ENCODE data around the gene SWT1.

SWT1 gene

GRCh38 chr1:185257950-185258208 lies 100.9 kb downstream of the SWT1 start:
- ATAC-seq, result peak; percentile 95
- TF ChIP-seq SNAI2 (CRISPR knock-in tag; IDR thresholded peaks at IDR 0.05) (no peak), PPARA (CRISPR knock-in tag; IDR thresholded peaks at IDR 0.05; ENCODE audit: borderline replicate concordance) (no peak), ZNF70 (CRISPR knock-in tag; IDR thresholded peaks at IDR 0.05) (no peak)
- TF ChIP-seq, protein P1, sequence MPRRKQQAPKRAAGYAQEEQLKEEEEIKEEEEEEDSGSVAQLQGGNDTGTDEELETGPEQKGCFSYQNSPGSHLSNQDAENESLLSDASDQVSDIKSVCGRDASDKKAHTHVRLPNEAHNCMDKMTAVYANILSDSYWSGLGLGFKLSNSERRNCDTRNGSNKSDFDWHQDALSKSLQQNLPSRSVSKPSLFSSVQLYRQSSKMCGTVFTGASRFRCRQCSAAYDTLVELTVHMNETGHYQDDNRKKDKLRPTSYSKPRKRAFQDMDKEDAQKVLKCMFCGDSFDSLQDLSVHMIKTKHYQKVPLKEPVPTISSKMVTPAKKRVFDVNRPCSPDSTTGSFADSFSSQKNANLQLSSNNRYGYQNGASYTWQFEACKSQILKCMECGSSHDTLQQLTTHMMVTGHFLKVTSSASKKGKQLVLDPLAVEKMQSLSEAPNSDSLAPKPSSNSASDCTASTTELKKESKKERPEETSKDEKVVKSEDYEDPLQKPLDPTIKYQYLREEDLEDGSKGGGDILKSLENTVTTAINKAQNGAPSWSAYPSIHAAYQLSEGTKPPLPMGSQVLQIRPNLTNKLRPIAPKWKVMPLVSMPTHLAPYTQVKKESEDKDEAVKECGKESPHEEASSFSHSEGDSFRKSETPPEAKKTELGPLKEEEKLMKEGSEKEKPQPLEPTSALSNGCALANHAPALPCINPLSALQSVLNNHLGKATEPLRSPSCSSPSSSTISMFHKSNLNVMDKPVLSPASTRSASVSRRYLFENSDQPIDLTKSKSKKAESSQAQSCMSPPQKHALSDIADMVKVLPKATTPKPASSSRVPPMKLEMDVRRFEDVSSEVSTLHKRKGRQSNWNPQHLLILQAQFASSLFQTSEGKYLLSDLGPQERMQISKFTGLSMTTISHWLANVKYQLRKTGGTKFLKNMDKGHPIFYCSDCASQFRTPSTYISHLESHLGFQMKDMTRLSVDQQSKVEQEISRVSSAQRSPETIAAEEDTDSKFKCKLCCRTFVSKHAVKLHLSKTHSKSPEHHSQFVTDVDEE (CRISPR knock-in tag; IDR thresholded peaks at IDR 0.05), result no peak

DNA sequence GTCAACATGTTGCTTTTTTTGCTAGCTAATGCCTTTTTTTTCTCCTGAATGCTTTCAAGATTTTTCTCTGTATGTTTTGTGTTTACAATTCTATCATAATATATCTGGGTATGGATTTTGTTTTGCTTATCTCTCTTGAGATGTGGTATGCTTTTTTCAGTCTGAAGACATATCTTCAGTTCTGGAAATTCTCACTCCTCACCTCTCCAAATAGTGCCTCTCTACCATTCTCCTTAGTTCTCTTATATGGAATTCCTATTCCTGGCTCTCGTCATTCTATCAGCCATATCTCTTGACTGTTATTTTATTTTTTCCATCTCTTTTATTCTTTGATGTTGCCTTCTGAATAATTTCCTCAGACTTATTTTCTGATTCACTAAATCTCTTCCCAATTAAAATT lies 101.7 kb downstream of the SWT1 start:
- ATAC-seq, result no peak
- TF ChIP-seq POU6F1 (CRISPR knock-in tag; IDR thresholded peaks at IDR 0.05; ENCODE audit: borderline replicate concordance, low read depth), result no peak
- TF ChIP-seq ZFP30 (CRISPR knock-in tag; IDR thresholded peaks at IDR 0.05), result no peak

GRCh38 chr1:185260611-185261010 lies 103.6 kb downstream of the SWT1 start:
- TF ChIP-seq RARB (CRISPR knock-in tag; IDR thresholded peaks at IDR 0.05) (no peak), TOX (CRISPR knock-in tag; IDR thresholded peaks at IDR 0.05; ENCODE audit: borderline replicate concordance) (no peak), TCF4 (CRISPR knock-in tag; IDR thresholded peaks at IDR 0.05; ENCODE audit: borderline replicate concordance) (no peak), ZFP3 (CRISPR knock-in tag; IDR thresholded peaks at IDR 0.05) (no peak), ZNF70 (CRISPR knock-in tag; IDR thresholded peaks at IDR 0.05) (no peak), ISL1 (CRISPR knock-in tag; IDR thresholded peaks at IDR 0.05) (no peak), ARNTL (CRISPR knock-in tag; IDR thresholded peaks at IDR 0.05; ENCODE audit: borderline replicate concordance, low read depth) (no peak), OSR1 (CRISPR knock-in tag; IDR thresholded peaks at IDR 0.05) (no peak), SNAI2 (CRISPR knock-in tag; IDR thresholded peaks at IDR 0.05) (no peak), BACH2 (CRISPR knock-in tag; IDR thresholded peaks at IDR 0.05; ENCODE audit: borderline replicate concordance) (no peak), POU6F1 (CRISPR knock-in tag; IDR thresholded peaks at IDR 0.05; ENCODE audit: borderline replicate concordance, low read depth) (no peak), ZNF8 (CRISPR knock-in tag; IDR thresholded peaks at IDR 0.05) (no peak), PATZ1 (CRISPR knock-in tag; IDR thresholded peaks at IDR 0.05; ENCODE audit: borderline replicate concordance) (no peak), GLIS3 (CRISPR knock-in tag; IDR thresholded peaks at IDR 0.05) (no peak), ESRRG (CRISPR knock-in tag; IDR thresholded peaks at IDR 0.05) (no peak)
- TF ChIP-seq, protein P1 (CRISPR knock-in tag; IDR thresholded peaks at IDR 0.05), result no peak
- ATAC-seq, result no peak

DNA sequence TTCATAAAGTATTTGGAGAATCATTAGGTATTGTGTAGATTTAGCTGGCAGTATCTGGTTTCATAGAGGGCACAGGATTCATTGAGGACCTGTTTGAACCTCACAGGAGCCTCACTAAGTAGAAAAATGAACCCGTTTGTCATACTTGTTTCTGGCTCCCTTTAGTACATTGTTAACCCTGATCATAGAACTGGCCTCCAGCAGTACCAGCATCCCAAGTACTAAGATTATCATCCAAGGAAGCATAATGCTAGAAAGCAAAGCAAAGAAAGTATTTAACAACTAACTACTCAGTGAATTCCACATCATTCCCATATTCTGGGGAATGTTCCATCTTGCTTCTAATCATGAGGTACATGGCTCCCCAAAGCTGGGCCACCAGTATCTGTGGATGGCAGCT lies 105.2 kb downstream of the SWT1 start:
- no peak for TF ChIP-seq SNAI2 (CRISPR knock-in tag; IDR thresholded peaks at IDR 0.05)
- TF ChIP-seq TOX (CRISPR knock-in tag; IDR thresholded peaks at IDR 0.05; ENCODE audit: borderline replicate concordance), result no peak
- no peak for TF ChIP-seq RARB (CRISPR knock-in tag; IDR thresholded peaks at IDR 0.05)
- no peak for TF ChIP-seq ISL1 (CRISPR knock-in tag; IDR thresholded peaks at IDR 0.05)
- no peak for TF ChIP-seq TCF4 (CRISPR knock-in tag; IDR thresholded peaks at IDR 0.05; ENCODE audit: borderline replicate concordance)
- TF ChIP-seq, protein P2, sequence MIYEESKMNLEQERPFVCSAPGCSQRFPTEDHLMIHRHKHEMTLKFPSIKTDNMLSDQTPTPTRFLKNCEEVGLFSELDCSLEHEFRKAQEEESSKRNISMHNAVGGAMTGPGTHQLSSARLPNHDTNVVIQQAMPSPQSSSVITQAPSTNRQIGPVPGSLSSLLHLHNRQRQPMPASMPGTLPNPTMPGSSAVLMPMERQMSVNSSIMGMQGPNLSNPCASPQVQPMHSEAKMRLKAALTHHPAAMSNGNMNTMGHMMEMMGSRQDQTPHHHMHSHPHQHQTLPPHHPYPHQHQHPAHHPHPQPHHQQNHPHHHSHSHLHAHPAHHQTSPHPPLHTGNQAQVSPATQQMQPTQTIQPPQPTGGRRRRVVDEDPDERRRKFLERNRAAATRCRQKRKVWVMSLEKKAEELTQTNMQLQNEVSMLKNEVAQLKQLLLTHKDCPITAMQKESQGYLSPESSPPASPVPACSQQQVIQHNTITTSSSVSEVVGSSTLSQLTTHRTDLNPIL (CRISPR knock-in tag; IDR thresholded peaks at IDR 0.05; ENCODE audit: low read depth), result no peak
- ATAC-seq, result no peak

Data from SK-N-SH treated with all-trans-retinoic acid at 6 μM for 48 hours (cell line).